NCI-H69 (cell line): ENCODE measurements around the gene APIP.
"Not testable (repeated sequence)": the region's sequence is repeated elsewhere in the genome, so short reads cannot be mapped to it uniquely, and the experiment has no call there.

Experiments used
- DNase-seq: peaks from one replicate; lab custom pipeline; 2025; lab: John Stamatoyannopoulos, UW

The APIP gene

DNA sequence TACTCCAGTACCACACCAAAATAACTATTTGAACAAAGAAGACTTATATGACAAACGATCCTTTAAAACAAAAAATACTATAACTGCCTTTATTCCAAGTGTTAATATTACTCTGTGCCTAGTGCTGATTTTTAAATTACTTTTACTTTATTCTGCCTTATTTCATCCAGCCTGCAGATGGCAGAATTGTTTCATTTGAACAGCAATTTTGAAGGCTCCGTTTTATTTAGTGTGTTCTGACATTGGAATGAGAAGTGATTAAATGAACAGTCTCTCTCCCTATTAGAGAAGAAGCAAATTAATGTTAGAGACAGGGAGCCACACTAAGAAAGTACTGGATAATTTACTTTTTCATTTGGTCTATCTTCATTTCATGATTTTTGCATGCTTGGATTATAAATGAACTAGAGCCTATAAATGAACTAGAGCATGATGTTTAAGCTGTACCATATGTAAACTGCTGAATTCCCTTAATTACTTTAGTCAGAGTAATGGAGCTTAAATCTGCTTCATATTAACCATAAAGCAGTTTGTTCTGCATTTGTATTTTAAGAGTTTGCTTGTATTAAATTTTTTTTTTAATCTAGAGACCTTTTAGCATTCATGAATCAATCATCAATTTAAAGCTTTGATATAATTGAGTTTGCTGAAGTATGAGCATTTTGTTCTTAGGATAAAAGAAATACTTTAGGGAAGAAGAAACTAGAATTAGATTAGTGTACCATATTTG is 10.1 kb upstream of the APIP start:
- DNase-seq: peak; percentile 81

- DNase-seq: no peak
These were observed 8.5 kb upstream of the APIP start for GRCh38 chr11:34924714-34925113.

DNA sequence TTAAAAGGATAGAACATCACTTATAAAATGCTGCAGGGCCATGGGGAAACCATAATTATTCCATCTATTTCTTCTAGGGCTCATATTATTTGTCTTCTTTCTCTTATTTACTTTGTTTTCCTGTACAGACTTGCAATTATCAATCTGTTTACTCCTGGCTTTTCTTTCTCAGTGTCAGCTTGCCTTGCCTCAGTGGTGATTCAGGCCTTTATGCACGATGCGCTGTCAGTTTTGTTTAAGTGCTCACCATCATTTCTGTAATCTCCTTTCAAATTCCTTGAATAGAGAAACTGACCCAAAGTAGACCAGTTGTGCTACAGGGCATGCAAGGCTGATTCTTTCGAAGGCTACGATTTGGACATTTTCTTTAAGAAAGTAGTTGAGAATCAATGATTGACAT is 5.0 kb upstream of the APIP start:
- peak; percentile 28 for DNase-seq

DNA sequence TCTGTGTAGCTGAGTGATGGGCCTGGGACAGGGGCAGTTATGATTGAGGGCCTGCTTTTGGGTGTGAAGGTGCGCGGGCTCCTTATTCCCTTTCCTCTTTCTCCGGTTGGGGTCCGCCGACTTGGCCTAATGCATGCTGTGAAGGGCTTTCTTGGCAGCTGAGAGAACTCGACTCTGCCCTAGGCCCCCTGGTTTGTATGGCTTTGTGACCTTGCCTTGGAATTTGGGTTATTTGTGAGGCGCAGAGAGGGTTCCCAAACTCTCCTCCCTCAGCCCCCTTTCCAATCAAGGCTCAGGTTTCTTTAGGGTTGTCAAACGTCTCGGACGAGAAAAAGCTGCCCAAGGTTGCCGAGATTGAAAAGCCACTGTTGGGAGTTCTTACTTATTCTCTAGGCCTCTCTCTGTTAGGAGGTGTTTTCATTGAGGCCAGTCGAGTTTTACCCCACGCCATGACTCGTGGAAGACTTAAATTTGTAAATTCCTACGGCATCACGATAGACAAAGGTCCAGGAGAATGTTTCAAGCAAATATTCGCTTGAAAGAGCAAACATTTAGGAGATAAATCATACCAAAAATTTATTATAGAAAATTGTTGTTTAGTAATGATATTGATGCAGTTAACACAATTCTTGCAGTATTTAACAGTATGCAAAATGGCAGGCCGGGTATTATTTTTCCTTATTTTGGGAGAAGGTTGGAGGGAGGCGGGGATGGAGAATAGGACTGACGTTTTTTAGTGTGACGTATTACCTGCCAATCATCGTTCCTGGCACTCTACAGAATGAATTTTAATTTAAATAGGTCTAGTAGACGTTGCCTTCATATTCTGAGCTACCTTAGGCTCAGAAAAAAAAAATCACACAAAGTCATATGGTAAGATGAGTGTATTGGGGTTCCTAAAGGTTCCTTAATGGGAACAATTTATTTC is 928 bp upstream of the APIP start:
- DNase-seq: peak; percentile 54

- peak; percentile 85 for DNase-seq
These were observed 804 bp downstream of the APIP start for GRCh38 chr11:34915136-34916014.

- not testable (repeated sequence) for DNase-seq
These were observed 2.6 kb downstream of the APIP start for GRCh38 chr11:34913556-34913955.

DNA sequence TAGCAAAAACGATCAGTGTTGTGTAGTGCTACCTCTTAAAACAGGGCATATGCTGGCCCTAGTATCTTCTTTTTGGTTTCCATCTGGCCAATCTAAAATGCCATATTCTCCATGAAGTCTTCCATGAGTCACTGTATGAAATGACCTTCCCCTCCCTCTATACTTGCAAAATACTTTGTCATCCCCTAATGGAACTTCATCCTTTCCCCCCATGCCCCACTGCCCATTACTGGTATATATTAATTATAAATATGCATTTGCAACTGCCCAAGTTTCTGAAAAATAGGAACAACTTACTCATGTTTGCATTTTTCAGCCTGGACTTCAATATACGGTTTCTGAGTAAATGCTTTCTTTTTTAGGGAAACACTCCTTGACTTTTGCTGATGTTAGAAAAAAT is 4.5 kb downstream of the APIP start:
- DNase-seq: no peak

DNA sequence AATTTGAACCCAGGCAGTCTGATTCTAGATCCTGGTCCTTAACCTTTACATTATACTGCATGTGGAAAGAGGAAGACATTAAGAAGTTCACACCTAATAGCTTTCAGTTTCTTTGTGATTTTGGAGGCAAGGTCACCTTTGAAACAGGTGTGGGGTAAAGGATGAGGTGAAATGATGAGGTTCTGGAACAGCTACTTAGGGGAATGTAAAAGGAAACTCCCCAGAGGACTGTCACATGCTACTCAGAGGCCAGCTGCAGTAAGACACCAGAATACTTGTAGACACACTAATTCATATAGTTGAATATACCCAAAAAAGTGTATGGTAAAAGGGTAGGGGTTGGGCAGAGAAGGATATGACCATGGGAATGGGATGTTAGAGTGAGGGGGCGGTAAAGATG is 5.4 kb downstream of the APIP start:
- DNase-seq: no peak

DNA sequence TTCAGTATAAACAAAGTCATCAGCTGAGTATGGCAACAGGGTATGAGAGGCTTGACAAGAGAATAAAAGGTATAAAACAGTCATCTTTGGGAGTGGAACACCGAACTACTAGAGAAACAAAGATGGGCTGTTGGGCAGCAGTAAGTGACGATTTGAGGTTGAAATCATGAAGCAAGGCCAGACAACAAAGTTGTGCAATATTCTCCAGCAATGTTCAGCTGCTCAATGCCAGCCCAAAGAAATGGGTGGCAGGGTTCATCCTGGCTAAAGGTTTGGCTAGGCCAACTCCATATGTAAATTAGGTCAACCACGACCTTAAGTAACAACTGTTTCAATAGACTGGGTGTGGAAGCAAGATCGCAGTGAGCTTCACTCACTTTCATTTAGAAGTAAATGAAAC is 6.2 kb downstream of the APIP start:
- no peak for DNase-seq

GRCh38 chr11:34909415-34909814 is 6.8 kb downstream of the APIP start:
- DNase-seq: no peak

GRCh38 chr11:34907934-34908593 is 8.1 kb downstream of the APIP start:
- peak; percentile 35 for DNase-seq

- DNase-seq: peak; percentile 73
These were observed 10.5 kb downstream of the APIP start for GRCh38 chr11:34905666-34906065.

- peak; percentile 73 for DNase-seq
These were observed 11.7 kb downstream of the APIP start for GRCh38 chr11:34904421-34904955.

DNA sequence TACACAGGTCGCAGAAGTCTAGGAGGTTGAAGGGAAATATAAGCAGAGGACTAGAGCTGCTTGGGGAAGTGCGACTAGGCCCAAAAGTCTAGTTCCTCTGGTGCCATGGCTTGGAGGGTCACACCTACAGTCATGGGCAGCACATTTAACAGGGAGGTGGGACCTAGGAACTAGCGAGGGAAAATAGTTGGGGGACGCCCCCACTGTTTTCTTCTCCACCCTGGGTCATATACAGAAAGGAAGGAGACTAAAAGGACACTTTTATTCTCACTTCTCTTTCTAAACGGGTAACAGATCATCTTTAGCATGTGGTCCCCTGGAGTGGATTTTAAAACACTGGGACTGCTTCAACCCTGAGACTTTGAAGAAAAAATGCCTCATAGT is 16.6 kb downstream of the APIP start:
- no peak for DNase-seq

GRCh38 chr11:34898474-34898873 is 17.7 kb downstream of the APIP start:
- no peak for DNase-seq

DNA sequence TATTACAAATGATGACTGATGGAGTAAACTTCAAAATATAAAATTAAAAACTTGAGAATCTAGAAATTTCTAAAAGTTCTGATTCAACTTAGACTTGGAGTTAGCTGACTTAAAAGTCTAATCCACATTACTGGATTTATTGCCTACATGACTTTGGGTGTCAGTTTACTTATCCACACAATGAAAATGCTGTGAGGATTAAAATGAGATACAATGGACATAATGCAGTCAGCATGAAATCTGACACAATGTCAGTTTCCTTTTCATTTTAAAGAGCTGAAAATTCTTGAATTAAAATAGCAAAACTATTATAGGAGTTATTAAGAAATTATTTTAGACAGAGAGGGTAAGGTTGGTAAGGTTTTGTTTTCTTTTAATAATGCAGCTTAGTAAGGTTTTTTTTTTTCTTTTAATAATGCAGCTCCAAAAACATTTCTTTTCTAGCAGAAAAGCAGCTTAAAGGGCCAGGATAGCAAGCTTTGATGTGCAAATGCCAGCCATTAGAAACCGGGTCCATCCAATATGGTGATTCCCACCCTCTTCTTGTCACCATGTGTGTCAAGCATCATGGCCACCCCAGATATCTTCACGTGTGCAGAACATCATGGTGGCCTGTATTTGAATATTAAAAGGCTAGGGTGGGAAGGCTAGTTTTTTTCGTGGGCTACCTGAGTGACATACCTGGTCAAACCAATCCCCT is 18.9 kb downstream of the APIP start:
- DNase-seq: no peak

GRCh38 chr11:34896191-34896590 is 20.0 kb downstream of the APIP start:
- DNase-seq: not testable (repeated sequence)

GRCh38 chr11:34893416-34893815 is 22.8 kb downstream of the APIP start:
- no peak for DNase-seq

GRCh38 chr11:34891611-34892010 is 24.6 kb downstream of the APIP start:
- DNase-seq: no peak

DNA sequence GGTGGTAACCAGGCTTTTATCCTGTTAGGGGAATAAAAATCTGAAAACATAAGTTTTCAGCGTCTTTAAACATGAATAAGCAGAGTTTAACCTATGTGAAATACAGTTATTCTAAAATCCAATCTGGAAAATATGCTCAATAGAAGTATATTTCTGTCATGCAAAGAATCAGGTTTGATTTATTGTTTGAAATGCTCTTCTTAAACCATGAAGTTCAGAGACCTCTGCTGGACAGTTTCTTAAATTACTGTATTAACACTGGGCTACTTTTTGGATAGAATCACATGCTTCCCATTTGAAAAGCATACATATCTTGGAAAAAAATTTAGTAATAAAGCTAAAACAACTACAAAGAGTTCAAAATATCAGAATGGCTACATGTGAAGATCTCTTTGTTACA is 25.4 kb downstream of the APIP start:
- DNase-seq: peak; percentile 78

- DNase-seq: peak; percentile 33
These were observed 26.1 kb downstream of the APIP start for GRCh38 chr11:34890089-34890488.
